Liver (tissue), 3 donors: ENCODE measurements around the gene PCDHA1.

Experiments
- EGR1 ChIP-seq, 2 donors: IDR thresholded peaks; 2 replicates each; pipeline ENCODE4 v1.6.1; 2016 to 2018; ENCODE audit warnings: antibody characterized with exemption in 2 of 2, low read depth in 2 of 2
- RAD21 ChIP-seq, 2 donors: IDR thresholded peaks; 2 replicates each; pipeline ENCODE4 v1.6.1; 2016; ENCODE audit warnings: antibody characterized with exemption in 2 of 2, mild to moderate bottlenecking in 2 of 2
- SP1 ChIP-seq: IDR thresholded peaks from 2 replicates; pipeline ENCODE4 v1.6.1; 2018; ENCODE audit warnings: antibody characterized with exemption, mild to moderate bottlenecking
- TF ChIP-seq, protein P1 (sequence below): IDR thresholded peaks from 2 replicates; pipeline ENCODE4 v1.6.1; 2016; ENCODE audit warnings: antibody characterized with exemption
- TF ChIP-seq, protein P2 (sequence below): fragments of 150-350 bp; IDR thresholded peaks from 2 replicates; pipeline ENCODE4 v1.5.1; 2017; ENCODE audit warnings: improper control_type of control experiment, low read depth, low read length; ENCODE audit not compliant: missing input control
- TF ChIP-seq, protein P3 (sequence below): IDR thresholded peaks from 2 replicates; pipeline ENCODE4 v1.6.1; 2016; ENCODE audit warnings: antibody characterized with exemption
- TF ChIP-seq, protein P4 (sequence below): IDR thresholded peaks from 2 replicates; pipeline ENCODE4 v1.6.1; 2016; ENCODE audit warnings: antibody characterized with exemption, mild to moderate bottlenecking
- donor health status: healthy.
- donor health status: healthy.

DNA sequence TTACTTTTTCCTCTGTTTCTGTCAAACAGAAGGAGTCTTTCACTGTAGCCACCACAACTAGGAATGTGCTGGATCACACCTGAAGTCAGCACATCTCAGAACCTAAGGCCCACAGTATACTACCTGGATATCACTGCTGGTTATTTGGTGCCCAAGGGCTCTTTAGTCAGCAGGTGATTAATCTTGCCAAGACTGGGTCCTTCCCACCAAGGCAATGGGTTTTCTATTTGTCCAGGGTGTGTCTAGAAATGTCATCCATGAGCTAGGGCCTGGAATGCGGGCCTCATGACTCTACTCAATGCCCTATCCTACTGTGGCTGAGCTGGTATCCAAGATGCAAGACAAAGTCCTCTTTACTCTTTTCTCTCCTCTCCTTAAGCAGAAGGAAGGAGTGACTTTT lies 130.4 kb downstream of the PCDHA1 start:
- TF ChIP-seq, protein P1, sequence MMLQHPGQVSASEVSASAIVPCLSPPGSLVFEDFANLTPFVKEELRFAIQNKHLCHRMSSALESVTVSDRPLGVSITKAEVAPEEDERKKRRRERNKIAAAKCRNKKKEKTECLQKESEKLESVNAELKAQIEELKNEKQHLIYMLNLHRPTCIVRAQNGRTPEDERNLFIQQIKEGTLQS: no peak
- TF ChIP-seq, protein P2, sequence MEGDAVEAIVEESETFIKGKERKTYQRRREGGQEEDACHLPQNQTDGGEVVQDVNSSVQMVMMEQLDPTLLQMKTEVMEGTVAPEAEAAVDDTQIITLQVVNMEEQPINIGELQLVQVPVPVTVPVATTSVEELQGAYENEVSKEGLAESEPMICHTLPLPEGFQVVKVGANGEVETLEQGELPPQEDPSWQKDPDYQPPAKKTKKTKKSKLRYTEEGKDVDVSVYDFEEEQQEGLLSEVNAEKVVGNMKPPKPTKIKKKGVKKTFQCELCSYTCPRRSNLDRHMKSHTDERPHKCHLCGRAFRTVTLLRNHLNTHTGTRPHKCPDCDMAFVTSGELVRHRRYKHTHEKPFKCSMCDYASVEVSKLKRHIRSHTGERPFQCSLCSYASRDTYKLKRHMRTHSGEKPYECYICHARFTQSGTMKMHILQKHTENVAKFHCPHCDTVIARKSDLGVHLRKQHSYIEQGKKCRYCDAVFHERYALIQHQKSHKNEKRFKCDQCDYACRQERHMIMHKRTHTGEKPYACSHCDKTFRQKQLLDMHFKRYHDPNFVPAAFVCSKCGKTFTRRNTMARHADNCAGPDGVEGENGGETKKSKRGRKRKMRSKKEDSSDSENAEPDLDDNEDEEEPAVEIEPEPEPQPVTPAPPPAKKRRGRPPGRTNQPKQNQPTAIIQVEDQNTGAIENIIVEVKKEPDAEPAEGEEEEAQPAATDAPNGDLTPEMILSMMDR: no peak
- TF ChIP-seq SP1 (no peak), RAD21 (IDR thresholded peaks at IDR 0.05) (no peak), EGR1 (IDR thresholded peaks at IDR 0.05; ENCODE audit: low read depth in 2 of 2) (no peak)
- TF ChIP-seq, protein P3, sequence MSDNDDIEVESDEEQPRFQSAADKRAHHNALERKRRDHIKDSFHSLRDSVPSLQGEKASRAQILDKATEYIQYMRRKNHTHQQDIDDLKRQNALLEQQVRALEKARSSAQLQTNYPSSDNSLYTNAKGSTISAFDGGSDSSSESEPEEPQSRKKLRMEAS: no peak
- TF ChIP-seq, protein P4, sequence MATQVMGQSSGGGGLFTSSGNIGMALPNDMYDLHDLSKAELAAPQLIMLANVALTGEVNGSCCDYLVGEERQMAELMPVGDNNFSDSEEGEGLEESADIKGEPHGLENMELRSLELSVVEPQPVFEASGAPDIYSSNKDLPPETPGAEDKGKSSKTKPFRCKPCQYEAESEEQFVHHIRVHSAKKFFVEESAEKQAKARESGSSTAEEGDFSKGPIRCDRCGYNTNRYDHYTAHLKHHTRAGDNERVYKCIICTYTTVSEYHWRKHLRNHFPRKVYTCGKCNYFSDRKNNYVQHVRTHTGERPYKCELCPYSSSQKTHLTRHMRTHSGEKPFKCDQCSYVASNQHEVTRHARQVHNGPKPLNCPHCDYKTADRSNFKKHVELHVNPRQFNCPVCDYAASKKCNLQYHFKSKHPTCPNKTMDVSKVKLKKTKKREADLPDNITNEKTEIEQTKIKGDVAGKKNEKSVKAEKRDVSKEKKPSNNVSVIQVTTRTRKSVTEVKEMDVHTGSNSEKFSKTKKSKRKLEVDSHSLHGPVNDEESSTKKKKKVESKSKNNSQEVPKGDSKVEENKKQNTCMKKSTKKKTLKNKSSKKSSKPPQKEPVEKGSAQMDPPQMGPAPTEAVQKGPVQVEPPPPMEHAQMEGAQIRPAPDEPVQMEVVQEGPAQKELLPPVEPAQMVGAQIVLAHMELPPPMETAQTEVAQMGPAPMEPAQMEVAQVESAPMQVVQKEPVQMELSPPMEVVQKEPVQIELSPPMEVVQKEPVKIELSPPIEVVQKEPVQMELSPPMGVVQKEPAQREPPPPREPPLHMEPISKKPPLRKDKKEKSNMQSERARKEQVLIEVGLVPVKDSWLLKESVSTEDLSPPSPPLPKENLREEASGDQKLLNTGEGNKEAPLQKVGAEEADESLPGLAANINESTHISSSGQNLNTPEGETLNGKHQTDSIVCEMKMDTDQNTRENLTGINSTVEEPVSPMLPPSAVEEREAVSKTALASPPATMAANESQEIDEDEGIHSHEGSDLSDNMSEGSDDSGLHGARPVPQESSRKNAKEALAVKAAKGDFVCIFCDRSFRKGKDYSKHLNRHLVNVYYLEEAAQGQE: no peak
